DMS 273 (cell line): Measurements from ENCODE around the gene PCIF1.
"Not testable (repeated sequence)": the region's sequence is repeated elsewhere in the genome, so short reads cannot be mapped to it uniquely, and the experiment has no call there.

Experiments
- DNase-seq: peaks from one replicate; lab custom pipeline; 2025; ENCODE audit not compliant: unreplicated experiment; lab: John Stamatoyannopoulos, UW

PCIF1 gene

GRCh38 chr20:45921337-45922189 lies 12.9 kb upstream of the PCIF1 start:
- DNase-seq, result no peak

DNA sequence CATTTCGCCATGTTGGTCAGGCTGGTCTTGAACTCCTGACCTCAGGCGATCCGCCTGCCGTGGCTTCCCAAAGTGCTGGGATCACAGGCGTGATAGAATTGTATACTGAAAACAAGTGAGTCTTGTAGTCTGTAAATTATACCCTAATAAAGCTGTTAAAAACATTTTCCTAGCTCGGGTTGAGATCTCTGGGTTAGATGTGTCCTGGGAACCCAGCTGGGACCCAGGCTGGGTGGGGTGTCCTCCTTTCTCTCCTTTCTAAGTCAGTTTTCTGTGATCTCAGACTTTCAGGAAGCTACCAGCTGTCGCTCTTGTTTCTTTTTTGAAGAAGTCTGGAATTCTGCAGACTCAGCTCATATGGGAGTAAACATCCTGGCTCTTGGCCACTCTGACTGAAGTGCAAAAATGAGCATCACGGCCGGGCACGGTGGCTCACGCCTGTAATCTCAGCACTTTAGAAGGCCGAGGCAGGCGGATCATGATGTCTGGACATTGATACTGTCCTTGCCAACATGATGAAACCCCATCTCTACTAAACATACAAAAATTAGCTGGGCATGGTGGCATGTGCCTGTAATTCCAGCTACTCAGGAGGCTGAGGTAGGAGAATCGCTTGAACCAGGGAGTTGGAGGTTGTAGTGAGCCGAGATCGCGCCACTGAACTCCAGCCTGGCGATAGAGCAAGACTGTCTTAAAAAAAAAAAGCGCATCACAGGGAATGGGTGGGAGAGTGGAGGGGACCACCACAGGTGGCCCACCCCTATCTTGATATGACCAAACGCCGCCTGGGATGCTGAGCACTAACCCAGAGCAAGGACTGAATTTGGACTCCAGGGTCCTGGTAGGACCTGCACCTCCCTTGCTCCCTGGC lies 9.9 kb upstream of the PCIF1 start:
- DNase-seq, result peak; percentile 45

- DNase-seq, result no peak
These were observed 8.5 kb upstream of the PCIF1 start for GRCh38 chr20:45925821-45926506.

GRCh38 chr20:45926731-45927070 lies 7.8 kb upstream of the PCIF1 start:
- no peak for DNase-seq

DNA sequence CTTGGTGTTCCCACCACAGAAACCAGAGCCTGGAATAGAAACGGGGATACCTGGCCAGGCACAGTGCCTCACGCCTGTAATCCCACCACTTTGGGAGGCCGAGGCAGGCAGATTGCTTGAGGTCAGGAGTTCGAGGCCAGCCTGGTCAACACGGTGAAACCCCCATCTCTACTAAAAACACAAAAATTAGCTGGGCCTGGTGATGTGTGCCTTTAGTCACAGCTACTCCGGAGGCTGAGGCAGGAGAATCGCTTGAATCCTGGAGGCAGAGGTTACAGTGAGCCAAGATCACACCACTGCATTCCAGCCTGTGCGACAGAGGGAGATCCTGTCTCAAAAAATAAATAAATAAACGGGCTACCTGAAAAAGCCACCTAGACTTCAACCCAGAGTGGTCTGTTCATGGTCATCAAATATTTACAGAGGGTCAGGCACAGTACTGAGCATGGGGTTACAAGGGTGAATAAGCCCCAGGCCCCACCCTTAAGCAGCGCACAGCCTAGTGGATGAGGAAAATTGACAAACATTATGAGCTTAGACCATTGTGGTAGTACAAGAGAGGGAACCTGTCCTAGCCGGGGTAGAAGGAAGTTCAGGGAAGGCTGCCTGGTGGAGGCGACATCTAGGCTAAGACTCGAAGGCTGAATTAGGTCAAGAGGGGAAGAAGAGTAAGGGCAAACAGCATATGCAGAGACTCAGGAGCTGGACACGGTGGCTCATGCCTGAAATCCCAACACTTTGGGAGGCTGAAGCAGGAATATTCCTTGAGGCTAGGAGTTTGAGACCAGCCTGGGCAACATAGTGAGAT lies 7.2 kb upstream of the PCIF1 start:
- DNase-seq, result no peak

GRCh38 chr20:45931680-45932079 lies 2.8 kb upstream of the PCIF1 start:
- not testable (repeated sequence) for DNase-seq

DNA sequence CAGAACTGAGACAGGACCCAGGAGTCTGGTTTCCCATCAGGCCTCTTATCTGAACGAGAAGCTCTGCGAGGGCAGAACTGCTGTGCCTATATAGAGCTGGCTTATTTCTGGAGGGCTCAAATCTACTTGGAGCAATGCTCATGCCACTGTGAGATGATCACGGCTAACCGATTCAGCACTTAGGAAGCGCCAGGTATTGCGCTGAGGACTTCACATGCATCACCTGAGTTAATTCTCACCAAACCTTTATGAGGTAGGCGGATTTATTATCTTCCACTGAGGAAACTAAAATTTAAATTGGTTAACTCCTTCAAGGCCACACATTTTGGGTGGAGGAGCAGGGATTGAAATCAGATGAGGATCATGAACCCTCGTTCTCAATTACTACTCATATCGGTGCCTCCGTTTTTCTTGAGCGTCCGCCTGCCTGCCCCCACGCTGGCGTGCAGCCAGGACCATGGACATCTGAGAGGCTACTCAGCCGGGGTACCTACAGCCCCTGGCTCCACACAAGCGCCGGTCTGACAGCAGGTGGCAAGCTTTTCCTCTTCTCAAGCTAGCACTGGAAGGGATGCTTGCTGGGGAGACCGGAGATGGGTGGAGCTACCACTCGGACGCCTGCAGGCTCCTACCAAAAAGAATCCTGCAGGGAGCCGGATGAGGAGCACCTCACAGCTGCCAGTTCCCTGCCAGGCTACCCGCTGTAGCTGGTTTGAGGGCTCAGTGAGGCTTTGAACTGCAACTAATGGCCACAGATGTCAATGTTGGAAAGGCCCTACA lies 1.0 kb upstream of the PCIF1 start:
- DNase-seq, result peak; percentile 93

DNA sequence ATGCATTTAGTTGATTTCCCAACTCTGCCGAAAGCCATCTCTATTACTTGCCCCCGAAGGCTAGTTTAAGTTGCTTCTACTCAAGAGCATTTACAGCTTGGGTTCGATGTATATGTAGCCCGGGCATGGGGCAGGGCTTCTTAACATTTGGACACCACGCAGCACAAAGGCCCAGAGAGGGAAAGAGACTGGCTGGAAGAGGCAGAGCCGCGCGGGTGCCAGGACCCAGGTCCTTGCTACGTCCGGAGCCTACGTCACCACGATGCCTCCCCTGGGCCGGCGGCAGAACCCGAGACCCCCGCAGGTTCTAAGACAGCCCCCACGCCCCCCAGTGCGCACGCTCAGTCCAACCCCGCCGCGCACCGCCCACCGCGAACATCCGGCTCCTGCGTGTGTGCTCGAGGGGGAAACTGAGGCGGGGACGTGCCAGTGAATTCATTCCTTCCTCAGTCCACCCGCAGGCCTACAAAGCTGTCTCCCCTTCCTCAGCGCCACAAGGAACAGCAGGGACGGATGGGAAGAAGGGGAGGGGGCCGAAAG lies 367 bp upstream of the PCIF1 start:
- DNase-seq, result peak; percentile 83

DNA sequence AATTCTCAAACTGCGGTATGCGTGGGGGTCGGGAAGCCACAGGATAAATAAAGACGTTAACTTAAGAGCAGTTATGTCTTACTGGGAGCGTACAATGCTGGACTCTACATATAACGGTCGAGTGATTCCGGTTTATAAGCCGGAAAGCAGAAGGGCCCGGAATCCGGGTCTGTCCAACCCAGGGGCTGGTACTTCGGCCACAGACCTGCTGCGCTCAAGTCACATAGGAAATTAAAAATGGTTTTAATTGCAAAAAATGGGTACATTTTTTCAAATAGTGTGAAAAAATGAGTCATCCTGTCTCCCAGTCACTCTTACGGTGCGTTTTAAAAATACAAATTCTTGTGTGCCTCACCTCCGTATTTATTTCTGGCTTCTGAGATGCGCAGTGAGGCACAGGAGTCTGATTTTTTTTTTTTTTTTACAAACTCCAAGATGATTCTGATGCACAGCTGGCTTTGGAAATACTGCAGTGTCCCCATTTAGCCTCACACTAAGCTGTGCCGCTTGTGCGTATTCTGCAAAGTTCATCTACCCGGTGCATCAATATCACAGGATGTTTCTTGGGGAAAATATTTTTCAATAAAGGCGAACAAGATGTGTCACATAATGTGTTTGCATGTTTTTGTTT lies 1.0 kb downstream of the PCIF1 start:
- DNase-seq, result no peak

DNA sequence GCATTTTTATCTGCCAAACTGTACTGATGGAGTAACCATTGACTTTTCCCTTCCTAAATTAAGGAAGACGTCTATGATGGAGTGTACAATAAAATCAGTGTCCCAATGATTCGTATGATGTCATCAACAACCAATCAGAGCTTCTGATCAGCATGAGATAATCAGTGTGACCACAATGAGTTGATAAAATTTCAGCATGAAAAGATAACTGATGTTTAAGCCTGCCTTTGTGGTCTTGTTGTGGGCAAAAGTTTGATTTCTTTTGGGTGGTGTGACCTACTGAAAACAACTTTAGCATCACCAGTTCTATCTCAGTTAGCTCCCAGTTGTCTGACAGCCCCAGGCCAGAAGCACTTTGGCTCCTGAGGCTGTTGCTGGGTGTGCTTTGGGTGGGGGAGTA lies 3.3 kb downstream of the PCIF1 start:
- DNase-seq, result no peak

DNA sequence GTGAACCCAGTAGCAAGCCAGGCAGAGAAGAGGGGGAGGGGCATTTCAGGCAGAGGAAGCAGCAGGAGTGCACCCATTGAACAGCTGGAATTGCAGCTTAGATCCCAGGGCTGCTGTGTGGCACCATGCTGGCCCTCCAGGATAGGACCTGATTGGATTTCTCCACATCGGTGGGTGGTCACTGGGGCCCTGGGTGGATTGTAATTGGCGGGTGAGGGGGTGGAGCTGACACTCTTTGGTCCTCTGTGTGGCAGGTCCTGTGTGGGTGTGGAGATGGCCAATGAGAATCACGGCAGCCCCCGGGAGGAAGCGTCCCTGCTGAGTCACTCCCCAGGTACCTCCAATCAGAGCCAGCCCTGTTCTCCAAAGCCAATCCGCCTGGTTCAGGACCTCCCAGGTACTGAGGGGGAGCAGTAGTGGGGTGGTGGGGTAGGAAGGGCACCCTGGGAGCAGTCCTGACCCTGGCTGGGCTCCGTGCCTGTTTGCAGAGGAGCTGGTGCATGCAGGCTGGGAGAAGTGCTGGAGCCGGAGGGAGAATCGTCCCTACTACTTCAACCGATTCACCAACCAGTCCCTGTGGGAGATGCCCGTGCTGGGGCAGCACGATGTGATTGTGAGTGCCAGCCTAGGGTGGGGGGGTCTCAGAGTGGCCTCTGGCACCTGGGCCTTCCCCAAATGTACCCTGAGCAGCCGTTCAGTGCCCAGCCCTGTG lies 4.4 kb downstream of the PCIF1 start:
- DNase-seq, result no peak

GRCh38 chr20:45940053-45940452 lies 5.6 kb downstream of the PCIF1 start:
- DNase-seq, result no peak

- DNase-seq, result no peak
These were observed 6.0 kb downstream of the PCIF1 start for GRCh38 chr20:45940469-45940868.

GRCh38 chr20:45943613-45944012 lies 9.1 kb downstream of the PCIF1 start:
- DNase-seq, result no peak

DNA sequence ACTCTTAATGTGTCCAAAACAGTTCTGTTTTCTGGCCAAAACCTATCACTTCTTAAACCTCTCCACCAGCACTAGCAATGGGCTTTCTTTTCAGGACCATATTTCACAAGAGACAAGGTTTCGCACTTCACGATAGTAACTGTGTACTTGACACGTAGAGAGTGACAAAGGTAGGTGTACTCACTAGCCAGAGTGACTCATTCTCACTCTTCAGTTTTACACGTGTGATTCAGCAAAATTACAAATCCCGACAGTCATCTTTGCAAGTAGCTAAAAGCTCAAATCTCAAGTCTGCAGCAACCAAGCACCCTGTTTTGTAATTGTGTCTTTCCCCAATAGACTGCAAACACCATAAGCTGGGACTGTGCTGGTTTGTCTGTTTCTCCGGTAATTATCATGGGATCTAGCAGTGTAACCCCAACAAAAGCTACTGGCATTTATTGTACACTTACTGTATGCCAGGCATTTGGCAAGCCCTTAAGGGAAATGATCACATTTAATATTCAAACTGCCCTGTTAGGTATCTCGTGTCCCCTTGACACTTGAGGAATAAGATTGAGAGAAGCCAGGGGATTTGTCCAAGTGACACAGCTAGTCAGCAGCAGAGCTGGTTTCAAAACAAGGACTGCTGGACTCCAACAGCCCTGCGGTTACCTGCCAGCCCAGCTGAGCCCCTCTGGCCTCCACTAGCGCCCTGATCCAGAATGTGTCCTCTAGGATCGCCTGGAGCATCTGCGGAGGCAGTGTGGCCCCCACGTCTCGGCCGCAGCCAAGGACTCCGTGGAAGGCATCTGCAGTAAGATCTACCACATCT lies 9.9 kb downstream of the PCIF1 start:
- DNase-seq, result no peak

DNA sequence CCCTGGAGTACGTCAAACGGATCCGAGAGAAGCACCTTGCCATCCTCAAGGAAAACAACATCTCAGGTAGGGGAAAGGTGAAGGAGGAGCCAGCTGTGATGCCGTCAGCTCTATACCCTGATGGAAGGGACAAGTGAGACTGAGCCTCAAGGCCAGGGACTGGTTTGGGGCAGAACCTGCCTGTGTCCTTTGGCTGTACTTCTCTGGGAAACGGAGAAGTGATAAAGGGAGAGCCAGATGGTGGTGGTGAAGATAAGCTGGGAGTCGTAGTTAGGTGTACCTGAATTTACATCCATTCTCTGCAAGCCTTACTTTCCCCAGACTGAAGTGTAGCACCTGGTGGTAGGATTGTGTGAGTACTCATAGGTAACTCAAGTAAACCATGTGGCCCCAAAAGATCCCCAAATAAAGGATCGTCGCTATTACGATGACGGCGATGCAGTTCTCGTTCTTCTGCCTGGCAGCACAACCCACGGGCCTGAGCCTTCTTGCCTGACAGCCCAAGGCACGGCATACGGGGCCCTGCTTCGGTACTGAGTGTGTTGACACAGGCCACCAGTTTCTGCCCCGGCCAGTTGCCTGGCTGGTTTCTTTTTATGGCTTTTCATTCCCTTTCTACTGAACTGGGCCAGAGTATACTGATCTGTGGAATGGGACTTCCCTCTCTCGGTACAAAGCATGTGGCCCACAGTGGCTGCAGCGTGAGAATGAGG lies 10.6 kb downstream of the PCIF1 start:
- DNase-seq, result no peak

- DNase-seq, result no peak
These were observed 11.2 kb downstream of the PCIF1 start for GRCh38 chr20:45945678-45946148.
